HCT116 (cell line): ENCODE measurements around the gene SEMA3B. TPM values are rescaled to one million over a fixed set of nuclear protein-coding genes. Genes with fewer than 3 reads are reported as not detected.
"Not testable (repeated sequence)": the region's sequence is repeated elsewhere in the genome, so short reads cannot be mapped to it uniquely, and the experiment has no call there.

ENCODE experiments used
- ATAC-seq: fragments of 200-7000 bp; cut with Tn5 transposase; 2 replicates; pipeline ENCODE4 v1.9.1; 2020; ENCODE audit warnings: mild to moderate bottlenecking, moderate library complexity
- BruUV-seq: library from RNA; stranded (reverse); fragments of 400-500 nt; replicated peaks from 2 replicates; lab custom pipeline; 2021; lab: Mats Ljungman, UMichigan
- CTCF ChIA-PET: fragments of 300-600 bp; sonication (Branson Sonifier 250); formaldehyde crosslinking; loops from one replicate; lab custom pipeline; 2021; ENCODE audit warnings: antibody characterized with exemption; lab: Charles Lee
- POLR2A ChIA-PET: fragments of 300-600, 350-600 bp; sonication (Branson Sonifier 250); formaldehyde crosslinking; loops from one replicate; lab custom pipeline; 2021; ENCODE audit warnings: antibody characterized with exemption; lab: Charles Lee
- RAD21 ChIA-PET, 2 experiments: fragments of 300-600 bp; sonication (Branson Sonifier 250); formaldehyde crosslinking; loops; one replicate each; lab custom pipeline; 2023; ENCODE audit warnings: low total read pairs in 2 of 2; ENCODE audit not compliant: uncharacterized antibody in 2 of 2, unreplicated experiment in 2 of 2, low non-redundant PET in 1 of 2; lab: Charles Lee
- DNase-seq: peaks from one replicate; pipeline ENCODE4 v3.0.0-alpha.2; 2010; ENCODE audit warnings: low read depth, low spot score
- H2AFZ ChIP-seq: fragments of 200-600 bp; shearing (Covaris generic), sonication (generic); 2 replicates; pipeline ENCODE4 v1.6.1; 2017; ENCODE audit warnings: low read depth, mixed run types, mixed read lengths, antibody characterized with exemption, low read length; ENCODE audit not compliant: poor library complexity, severe bottlenecking
- H3K27ac ChIP-seq: 2 replicates; pipeline ENCODE4 v1.5.1; 2012; ENCODE audit warnings: low read depth, low read length
- H3K27me3 ChIP-seq: fragments of 200-600 bp; sonication (generic); 2 replicates; pipeline ENCODE4 v1.6.1; 2016; ENCODE audit warnings: mixed run types, low read length, mixed read lengths; ENCODE audit not compliant: insufficient read depth
- H3K36me3 ChIP-seq, 2 experiments: fragments of 200-500 bp in 1 of 2; fragments of 200-600 bp in 1 of 2; sonication (Bioruptor generic) in 1 of 2; sonication (generic) in 1 of 2; 2 replicates each; pipeline versions ENCODE4 v1.5.1 to v1.6.1; 2014 to 2016; ENCODE audit warnings: low read length in 2 of 2, inconsistent platforms in 1 of 2, mixed read lengths in 1 of 2, mixed run types in 1 of 2; ENCODE audit not compliant: insufficient read depth in 2 of 2, control insufficient read depth in 1 of 2
- H3K4me1 ChIP-seq, 2 experiments: fragments of 200-600 bp in 1 of 2; sonication (generic) in 1 of 2; 2 replicates each; pipeline versions ENCODE4 v1.5.1 to v1.6.1; 2012 to 2017; ENCODE audit warnings: low read length in 2 of 2, inconsistent platforms in 1 of 2, mild to moderate bottlenecking in 1 of 2, mixed read lengths in 1 of 2, mixed run types in 1 of 2, moderate library complexity in 1 of 2; ENCODE audit not compliant: insufficient read depth in 2 of 2, control insufficient read depth in 1 of 2
- H3K4me2 ChIP-seq: fragments of 200-600 bp; sonication (generic); 2 replicates; pipeline ENCODE4 v1.6.1; 2017; ENCODE audit warnings: mixed run types, low read length, mixed read lengths
- H3K4me3 ChIP-seq, 2 experiments: fragments of 200-600 bp in 1 of 2; sonication (generic) in 1 of 2; replicated peaks in 1 of 2; 2 replicates each; pipeline ENCODE4 v1.5.1; 2011 to 2016; ENCODE audit warnings: low read length in 2 of 2, control low read depth in 1 of 2, low read depth in 1 of 2, mild to moderate bottlenecking in 1 of 2, mixed read lengths in 1 of 2, mixed run types in 1 of 2
- H3K79me2 ChIP-seq: fragments of 200-600 bp; sonication (generic); 2 replicates; pipeline ENCODE4 v1.6.1; 2017; ENCODE audit warnings: mild to moderate bottlenecking, mixed run types, low read length, moderate library complexity, mixed read lengths; ENCODE audit not compliant: insufficient read depth
- H3K9ac ChIP-seq: fragments of 200-600 bp; sonication (generic); 2 replicates; pipeline ENCODE4 v1.6.1; 2016; ENCODE audit warnings: low read length, mixed read lengths
- H3K9me2 ChIP-seq: fragments of 200-600 bp; sonication (generic), shearing (Covaris generic); 2 replicates; pipeline ENCODE4 v1.6.1; 2017; ENCODE audit warnings: mixed run types, mild to moderate bottlenecking, moderate library complexity; ENCODE audit not compliant: insufficient read depth
- H3K9me3 ChIP-seq, 2 experiments: fragments of 200-500 bp in 1 of 2; fragments of 200-600 bp in 1 of 2; sonication (Bioruptor generic) in 1 of 2; sonication (generic) in 1 of 2; 2 replicates each; pipeline ENCODE4 v1.6.1; 2014 to 2017; ENCODE audit warnings: low read length in 2 of 2, mixed read lengths in 2 of 2, inconsistent platforms in 1 of 2, low read depth in 1 of 2, mild to moderate bottlenecking in 1 of 2, mixed run types in 1 of 2, moderate library complexity in 1 of 2; ENCODE audit not compliant: control insufficient read depth in 1 of 2, insufficient read depth in 1 of 2
- H4K20me1 ChIP-seq: fragments of 200-600 bp; sonication (generic), shearing (Covaris generic); 2 replicates; pipeline ENCODE4 v1.6.1; 2017; ENCODE audit warnings: mixed run types, mild to moderate bottlenecking, moderate library complexity; ENCODE audit not compliant: insufficient read depth
- ATF3 ChIP-seq: IDR thresholded peaks from 2 replicates; pipeline ENCODE4 v1.6.1; 2012
- EZH2 ChIP-seq: fragments of 200-600 bp; sonication (generic); IDR thresholded peaks from 2 replicates; pipeline ENCODE4 v1.6.1; 2017; ENCODE audit warnings: antibody characterized with exemption, mixed run types
- intact Hi-C: fragments of 100-400 bp; cut with micrococcal nuclease; formaldehyde crosslinking; loops from 2 replicates; pipeline ENCODE4 v1.10.0; 2022
- total RNA-seq: library from RNA; stranded (reverse); gene quantifications from one replicate; pipeline ENCODE4 v1.2.1, GENCODE V29; 2021; ENCODE audit not compliant: unreplicated experiment

SEMA3B gene
- total RNA-seq, 1 experiment from 2014 or later = 46.2 TPM

- TF ChIP-seq EZH2 = no peak
- no peak for TF ChIP-seq ATF3
Observed at GRCh38 chr3:50227390-50228183, 41.4 kb upstream of the SEMA3B start (continued).

- H2AFZ ChIP-seq, H3K27me3 ChIP-seq, H4K20me1 ChIP-seq, BruUV-seq, H3K36me3 ChIP-seq, H3K9me3 ChIP-seq, intact Hi-C loops, DNase-seq, H3K9me2 ChIP-seq, ATAC-seq, H3K79me2 ChIP-seq: not testable (repeated sequence)
- ChIA-PET CTCF (interaction anchor here (1.4 to 6.3 kb wide), 5 partner anchors 18 to 71 kb away, joined by 5 to 164 read pairs (median 25); partner anchors contain the start of genes GNAT1, HYAL3 and NAA80), RAD21 (interaction anchor here (1.8 to 4.7 kb wide), 4 partner anchors 7 to 34 kb away, joined by 6 to 45 read pairs (median 10); no protein-coding TSS in a partner anchor), POLR2A (interaction anchor here (0.6 to 1.2 kb wide), 3 partner anchors 15 to 86 kb away, joined by 3 to 5 read pairs (median 3); no protein-coding TSS in a partner anchor)
- Histone ChIP-seq H3K9ac (peak overlapping the region; percentile 80), H3K4me3 (peak overlapping the region; percentile 58 to 87), H3K4me1 (peaks cover 10 to 36% of the 10 kb centered on the region in 2 experiments), H3K27ac (peak overlapping the region; percentile 87), H3K4me2 (peak overlapping the region; percentile 100)
Observed at GRCh38 chr3:50228184-50228763, 40.7 kb upstream of the SEMA3B start.

GRCh38 chr3:50229490-50229889 is 39.5 kb upstream of the SEMA3B start:
- intact Hi-C loops = no loop called here
- H4K20me1 ChIP-seq = no peaks in the 10 kb centered on the region
- BruUV-seq = no TSS peak
- H2AFZ ChIP-seq = no peak overlapping the region
- ATAC-seq (no peak), DNase-seq (no peak)
- H3K9me2 ChIP-seq = no peaks in the 10 kb centered on the region
- ChIA-PET CTCF (interaction anchor here (1.1 kb wide), 1 partner anchor 17 kb away, joined by 3 read pairs; no protein-coding TSS in a partner anchor), RAD21 (no interaction called here), POLR2A (interaction anchor here (1.5 kb wide), 1 partner anchor 17 kb away, joined by 4 read pairs; no protein-coding TSS in a partner anchor)
- peak overlapping the region; percentile 87 for H3K27ac ChIP-seq
- no peaks in the 10 kb centered on the region for H3K9me3 ChIP-seq
- no peaks in the 10 kb centered on the region for H3K79me2 ChIP-seq
- H3K9ac ChIP-seq = no peak overlapping the region
- H3K4me3 ChIP-seq = no peak overlapping the region
- no peaks in the 10 kb centered on the region for H3K36me3 ChIP-seq
- no peaks in the 10 kb centered on the region for H3K27me3 ChIP-seq
- TF ChIP-seq EZH2 = no peak
- H3K4me1 ChIP-seq = peaks cover 18 to 48% of the 10 kb centered on the region in 2 experiments
- H3K4me2 ChIP-seq = no peak overlapping the region
